Osteoblast (primary cell): ENCODE results near the gene IGF2BP1. TPM values are rescaled to one million over a fixed set of nuclear protein-coding genes. Genes with fewer than 3 reads are reported as not detected.
"Not testable (repeated sequence)": the region's sequence is repeated elsewhere in the genome, so short reads cannot be mapped to it uniquely, and the experiment has no call there.

Experiments
- DNase-seq: peaks from one replicate; pipeline ENCODE4 v3.0.0; 2011; ENCODE audit warnings: low spot score, mixed read lengths; ENCODE audit not compliant: insufficient read length; ENCODE audit errors: missing footprints
- H2AFZ ChIP-seq: 2 replicates; pipeline ENCODE4 v1.6.0; 2011; ENCODE audit warnings: mild to moderate bottlenecking, low read length
- H3K27ac ChIP-seq: 2 replicates; pipeline ENCODE4 v1.5.1; 2011; ENCODE audit warnings: mild to moderate bottlenecking, low read depth, low read length, moderate library complexity
- H3K27me3 ChIP-seq: 2 replicates; pipeline ENCODE4 v1.6.0; 2012; ENCODE audit warnings: mild to moderate bottlenecking, control low read depth, inconsistent platforms, low read length, moderate library complexity; ENCODE audit not compliant: insufficient read depth
- H3K36me3 ChIP-seq: 2 replicates; pipeline ENCODE4 v1.5.1; 2011; ENCODE audit warnings: mild to moderate bottlenecking, low read length, control low read depth, moderate library complexity; ENCODE audit not compliant: insufficient read depth
- H3K4me1 ChIP-seq: 2 replicates; pipeline ENCODE4 v1.5.1; 2011; ENCODE audit warnings: mild to moderate bottlenecking, low read length, control low read depth, moderate library complexity; ENCODE audit not compliant: insufficient read depth
- H3K4me2 ChIP-seq: 2 replicates; pipeline ENCODE4 v1.6.0; 2011; ENCODE audit warnings: mild to moderate bottlenecking, low read length; ENCODE audit not compliant: insufficient read depth
- H3K4me3 ChIP-seq: fragments of 200-600 bp; sonication (generic); 3 replicates; pipeline ENCODE4 v1.5.1; 2012; ENCODE audit warnings: mild to moderate bottlenecking, low read length, inconsistent platforms; ENCODE audit not compliant: insufficient read depth
- H3K79me2 ChIP-seq: 2 replicates; pipeline ENCODE4 v1.6.0; 2012; ENCODE audit warnings: mild to moderate bottlenecking, low read length, control low read depth, inconsistent platforms; ENCODE audit not compliant: insufficient read depth
- H3K9me3 ChIP-seq: 2 replicates; pipeline ENCODE4 v1.5.1; 2011; ENCODE audit warnings: low read depth, low read length, control low read depth
- H4K20me1 ChIP-seq: 2 replicates; pipeline ENCODE4 v1.6.0; 2012; ENCODE audit warnings: mild to moderate bottlenecking, low read length, control low read depth; ENCODE audit not compliant: insufficient read depth
- total RNA-seq: library from RNA; depleted of rRNA; stranded (reverse); fragments of >200 nt; gene quantifications from 2 replicates; pipeline ENCODE4 v1.2.3, GENCODE V29; 2012
- TF ChIP-seq, protein P1 (sequence below): IDR thresholded peaks from 2 replicates; pipeline ENCODE4 v1.5.1; 2011; ENCODE audit warnings: mild to moderate bottlenecking, low read depth, low read length, moderate library complexity; ENCODE audit errors: extremely low read depth

IGF2BP1 gene
- total RNA-seq, 1 donor = 1.4 TPM

DNA sequence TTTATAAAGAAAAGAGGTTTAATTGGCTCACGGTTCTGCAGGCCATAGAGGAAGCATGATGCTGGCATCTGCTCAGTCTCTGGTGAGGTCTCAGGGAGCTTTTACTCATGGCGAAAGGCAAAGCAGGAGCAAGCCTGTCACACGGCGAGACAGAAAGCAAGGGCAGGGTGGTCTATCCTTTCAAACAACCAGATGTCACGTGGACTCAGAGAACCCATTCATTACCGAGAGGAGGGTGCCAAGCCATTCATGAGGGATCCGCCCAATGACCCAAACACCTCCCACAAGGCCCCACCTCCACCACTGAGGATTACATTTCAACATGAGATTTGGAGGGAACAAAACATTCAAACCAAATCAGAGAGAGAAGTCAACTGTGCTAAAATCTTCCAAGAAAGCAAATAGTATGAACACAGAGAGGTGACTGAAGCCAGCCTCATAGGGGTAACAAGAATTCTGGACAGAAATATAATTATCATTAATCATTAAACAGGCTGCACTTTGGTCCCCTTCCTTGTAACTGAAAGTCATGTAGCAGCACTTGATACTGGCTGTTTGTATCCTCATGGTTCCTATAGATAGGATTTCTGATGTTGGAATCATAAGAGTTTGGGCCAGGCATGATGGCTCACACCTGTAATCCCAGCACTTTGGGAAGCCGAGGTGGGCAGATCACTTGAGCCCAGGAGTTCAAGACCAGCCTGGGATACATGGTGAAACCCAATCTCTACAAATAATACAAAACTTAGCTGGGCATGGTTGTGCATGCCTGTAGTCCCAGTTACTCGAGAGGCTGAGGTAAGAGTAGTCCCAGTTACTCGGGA, 82.9 kb downstream of the IGF2BP1 start:
- Histone ChIP-seq H3K27me3 (no peaks in the 10 kb centered on the region), H3K4me3 (no peak overlapping the region), H3K79me2 (no peaks in the 10 kb centered on the region), H3K4me1 (peaks cover 17% of the 10 kb centered on the region), H3K9me3 (no peaks in the 10 kb centered on the region), H3K27ac (no peak overlapping the region), H3K4me2 (no peak overlapping the region), H3K36me3 (no peaks in the 10 kb centered on the region), H4K20me1 (no peaks in the 10 kb centered on the region), H2AFZ (no peak overlapping the region)
- DNase-seq = no peak
- TF ChIP-seq, protein P1, sequence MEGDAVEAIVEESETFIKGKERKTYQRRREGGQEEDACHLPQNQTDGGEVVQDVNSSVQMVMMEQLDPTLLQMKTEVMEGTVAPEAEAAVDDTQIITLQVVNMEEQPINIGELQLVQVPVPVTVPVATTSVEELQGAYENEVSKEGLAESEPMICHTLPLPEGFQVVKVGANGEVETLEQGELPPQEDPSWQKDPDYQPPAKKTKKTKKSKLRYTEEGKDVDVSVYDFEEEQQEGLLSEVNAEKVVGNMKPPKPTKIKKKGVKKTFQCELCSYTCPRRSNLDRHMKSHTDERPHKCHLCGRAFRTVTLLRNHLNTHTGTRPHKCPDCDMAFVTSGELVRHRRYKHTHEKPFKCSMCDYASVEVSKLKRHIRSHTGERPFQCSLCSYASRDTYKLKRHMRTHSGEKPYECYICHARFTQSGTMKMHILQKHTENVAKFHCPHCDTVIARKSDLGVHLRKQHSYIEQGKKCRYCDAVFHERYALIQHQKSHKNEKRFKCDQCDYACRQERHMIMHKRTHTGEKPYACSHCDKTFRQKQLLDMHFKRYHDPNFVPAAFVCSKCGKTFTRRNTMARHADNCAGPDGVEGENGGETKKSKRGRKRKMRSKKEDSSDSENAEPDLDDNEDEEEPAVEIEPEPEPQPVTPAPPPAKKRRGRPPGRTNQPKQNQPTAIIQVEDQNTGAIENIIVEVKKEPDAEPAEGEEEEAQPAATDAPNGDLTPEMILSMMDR = no peak

DNA sequence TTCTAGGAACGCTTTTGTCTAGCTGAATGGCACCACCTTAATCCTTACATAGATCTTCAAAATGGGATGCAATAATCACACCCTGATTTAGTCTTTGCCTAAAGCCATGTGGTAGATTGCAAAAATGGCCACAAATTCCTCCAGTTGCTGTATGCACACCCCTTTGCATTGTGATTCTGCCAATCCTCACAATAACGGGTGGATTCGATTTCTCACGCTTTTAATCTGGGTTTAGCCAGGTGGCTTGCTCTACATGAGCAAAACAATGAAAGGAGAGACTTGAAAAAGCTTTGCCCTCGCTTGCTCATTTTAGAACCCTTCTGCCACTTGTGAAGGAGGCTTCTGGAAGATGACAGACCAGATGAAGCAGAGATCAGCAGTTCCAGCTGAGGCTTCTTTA, 85.0 kb downstream of the IGF2BP1 start:
- no peak overlapping the region for H3K27ac ChIP-seq
- no peaks in the 10 kb centered on the region for H4K20me1 ChIP-seq
- H3K79me2 ChIP-seq = no peaks in the 10 kb centered on the region
- H3K27me3 ChIP-seq = no peaks in the 10 kb centered on the region
- TF ChIP-seq, protein P1 = no peak
- no peaks in the 10 kb centered on the region for H3K9me3 ChIP-seq
- H3K4me1 ChIP-seq = peaks cover 10% of the 10 kb centered on the region
- no peak for DNase-seq
- no peak overlapping the region for H3K4me3 ChIP-seq
- no peak overlapping the region for H2AFZ ChIP-seq
- no peak overlapping the region for H3K4me2 ChIP-seq
- no peaks in the 10 kb centered on the region for H3K36me3 ChIP-seq

DNA sequence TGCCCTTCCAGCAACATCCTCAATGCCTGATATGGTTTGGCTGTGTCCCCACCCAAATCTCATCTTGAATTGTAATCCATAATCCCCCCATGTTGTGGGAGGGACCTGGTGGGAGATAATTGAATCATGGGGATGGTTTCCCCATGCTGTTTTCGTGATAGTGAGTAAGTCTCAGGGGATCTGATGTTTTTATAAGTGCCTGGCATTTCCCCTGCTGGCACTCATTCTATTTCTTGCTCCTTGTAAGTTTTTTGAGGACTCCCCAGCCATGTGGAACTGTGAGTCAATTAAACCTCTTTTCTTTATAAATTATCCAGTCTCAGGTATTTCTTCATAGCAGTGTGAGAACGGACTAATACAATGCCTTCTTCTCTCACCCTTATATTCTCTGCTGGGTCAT, 87.9 kb downstream of the IGF2BP1 start:
- DNase-seq, H3K27me3 ChIP-seq, H3K4me2 ChIP-seq, H2AFZ ChIP-seq, H4K20me1 ChIP-seq, H3K27ac ChIP-seq, H3K4me3 ChIP-seq, H3K4me1 ChIP-seq, H3K9me3 ChIP-seq, H3K36me3 ChIP-seq, H3K79me2 ChIP-seq: not testable (repeated sequence)

DNA sequence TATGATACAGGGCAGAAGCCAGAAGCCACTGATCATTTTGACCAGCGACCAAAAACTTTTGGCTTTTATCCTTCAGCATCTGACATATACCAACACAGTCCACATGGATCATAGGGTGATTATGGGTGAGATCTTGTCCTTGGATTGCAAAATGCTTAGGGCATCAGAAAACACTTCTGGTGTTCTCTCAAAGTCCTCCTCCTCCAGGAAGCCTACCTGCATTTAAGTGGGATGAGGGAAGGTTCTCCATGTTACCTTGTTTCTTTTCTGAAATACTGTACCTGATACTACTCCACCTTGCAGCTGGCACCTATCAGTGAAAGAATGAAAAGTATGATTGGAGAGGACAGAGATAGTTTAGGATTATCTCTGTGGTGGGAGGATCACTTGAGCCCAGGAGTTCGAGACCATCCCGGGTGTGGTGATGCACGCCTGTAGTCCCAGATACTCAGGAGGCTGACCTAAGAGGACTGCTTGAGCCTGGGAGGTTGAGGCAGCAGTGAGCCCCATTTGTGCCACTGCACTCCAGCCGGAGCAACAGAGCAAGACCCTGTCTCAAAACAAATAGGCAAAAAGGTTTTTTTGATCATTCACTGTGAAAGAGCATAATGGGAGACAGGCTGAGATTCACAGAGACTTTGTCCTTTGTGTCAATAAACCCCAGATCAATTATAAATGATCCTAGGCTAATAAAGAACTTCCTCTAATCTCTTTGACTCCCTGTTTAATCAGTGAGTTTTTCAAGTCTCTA, 88.6 kb downstream of the IGF2BP1 start:
- Histone ChIP-seq H3K27me3 (peaks cover 4% of the 10 kb centered on the region), H3K36me3 (no peaks in the 10 kb centered on the region), H3K27ac (no peak overlapping the region), H3K4me1 (peaks cover 4% of the 10 kb centered on the region), H4K20me1 (no peaks in the 10 kb centered on the region), H3K4me2 (no peak overlapping the region), H3K4me3 (no peak overlapping the region), H3K9me3 (no peaks in the 10 kb centered on the region), H2AFZ (no peak overlapping the region), H3K79me2 (no peaks in the 10 kb centered on the region)
- TF ChIP-seq, protein P1 = no peak
- DNase-seq = no peak
